Measurements from ENCODE around the gene CCDC6.
A peak's percentile ranks its signal among the peaks of the same experiment; 100 is the strongest.

CCDC6 gene

GRCh38 chr10:59879363-59879913, 26.9 kb downstream of the CCDC6 start:
- no peak for DNase-seq

- DNase-seq = no peak
These were observed 27.4 kb downstream of the CCDC6 start for GRCh38 chr10:59878915-59879314.

- no peak for DNase-seq
These were observed 28.1 kb downstream of the CCDC6 start for GRCh38 chr10:59878289-59878688.

- DNase-seq = no peak
These were observed 29.1 kb downstream of the CCDC6 start for GRCh38 chr10:59877191-59877671.

- peak; percentile 84 for DNase-seq
These were observed 29.7 kb downstream of the CCDC6 start for GRCh38 chr10:59876695-59877094.

GRCh38 chr10:59876208-59876607, 30.1 kb downstream of the CCDC6 start:
- peak; percentile 80 for DNase-seq

GRCh38 chr10:59873896-59874295, 32.5 kb downstream of the CCDC6 start:
- peak; percentile 35 for DNase-seq

GRCh38 chr10:59872892-59873463, 33.4 kb downstream of the CCDC6 start:
- peak; percentile 26 for DNase-seq

- DNase-seq = no peak
These were observed 36.2 kb downstream of the CCDC6 start for GRCh38 chr10:59870152-59870551.

GRCh38 chr10:59869594-59869940, 36.8 kb downstream of the CCDC6 start:
- DNase-seq = no peak

GRCh38 chr10:59868696-59869593, 37.4 kb downstream of the CCDC6 start:
- no peak for DNase-seq

- DNase-seq = no peak
These were observed 38.8 kb downstream of the CCDC6 start for GRCh38 chr10:59867590-59867989.

- peak; percentile 73 for DNase-seq
These were observed 41.3 kb downstream of the CCDC6 start for GRCh38 chr10:59865101-59865500.

- DNase-seq = no peak
These were observed 42.0 kb downstream of the CCDC6 start for GRCh38 chr10:59864141-59864962.

GRCh38 chr10:59859570-59859969, 46.8 kb downstream of the CCDC6 start:
- no peak for DNase-seq

- DNase-seq = no peak
These were observed 48.4 kb downstream of the CCDC6 start for GRCh38 chr10:59857921-59858320.

GRCh38 chr10:59857049-59857448, 49.3 kb downstream of the CCDC6 start:
- DNase-seq = no peak

- no peak for DNase-seq
These were observed 50.3 kb downstream of the CCDC6 start for GRCh38 chr10:59856104-59856503.

- no peak for DNase-seq
These were observed 51.8 kb downstream of the CCDC6 start for GRCh38 chr10:59854571-59854970.

- no peak for DNase-seq
These were observed 53.7 kb downstream of the CCDC6 start for GRCh38 chr10:59852670-59853069.

GRCh38 chr10:59851864-59852263, 54.5 kb downstream of the CCDC6 start:
- DNase-seq = no peak

- no peak for DNase-seq
These were observed 58.5 kb downstream of the CCDC6 start for GRCh38 chr10:59847888-59848287.

GRCh38 chr10:59847326-59847725, 59.0 kb downstream of the CCDC6 start:
- DNase-seq = no peak
